IMR-90 (cell line): ENCODE data around the gene MRPS35. TPM values are rescaled to one million over a fixed set of nuclear protein-coding genes. Genes with fewer than 3 reads are reported as not detected.
A peak's percentile ranks its signal among the peaks of the same experiment; 100 is the strongest.

ENCODE experiments used
- ATAC-seq: fragments of 200-7000 bp; cut with Tn5 transposase; 2 replicates; pipeline ENCODE4 v1.9.1; 2020; ENCODE audit warnings: low read depth, mild to moderate bottlenecking, moderate library complexity
- BruUV-seq: library from RNA; stranded (reverse); fragments of 400-500 nt; replicated peaks from 2 replicates; lab custom pipeline; 2021; lab: Mats Ljungman, UMichigan
- CTCF ChIA-PET: fragments of 300-600 bp; formaldehyde crosslinking; extraction: SDS; loops from one replicate; lab custom pipeline; 2021; ENCODE audit warnings: antibody characterized with exemption; lab: Yijun Ruan, JAX
- POLR2A ChIA-PET: fragments of 300-600 bp; sonication (Branson Sonifier 250); formaldehyde crosslinking; loops from one replicate; lab custom pipeline; 2022; ENCODE audit warnings: antibody characterized with exemption; ENCODE audit not compliant: unreplicated experiment; lab: Charles Lee
- DNase-seq: peaks from one replicate; pipeline ENCODE4 v3.0.0; 2013
- H2AFZ ChIP-seq: replicated peaks from 2 replicates; pipeline ENCODE3; 2013; ENCODE audit warnings: low read length, mild to moderate bottlenecking; ENCODE audit not compliant: poor library complexity
- H2AK5ac ChIP-seq: 2 replicates; pipeline ENCODE4 v1.6.1; 2013; ENCODE audit warnings: low read depth, low read length, inconsistent platforms
- H2AK9ac ChIP-seq: replicated peaks from 2 replicates; pipeline ENCODE3; 2013; ENCODE audit warnings: mild to moderate bottlenecking, low read depth, low read length, moderate library complexity; ENCODE audit not compliant: poor library complexity
- H2BK120ac ChIP-seq: 2 replicates; pipeline ENCODE4 v1.6.1; 2013; ENCODE audit warnings: low read depth, low read length, inconsistent platforms
- H2BK15ac ChIP-seq: 3 replicates; pipeline ENCODE4 v1.6.1; 2013; ENCODE audit warnings: low read depth, low read length, inconsistent platforms
- H2BK20ac ChIP-seq: 2 replicates; pipeline ENCODE4 v1.6.1; 2013; ENCODE audit warnings: low read depth, mild to moderate bottlenecking, inconsistent platforms, low read length, moderate library complexity
- H2BK5ac ChIP-seq: 2 replicates; pipeline ENCODE4 v1.6.1; 2013; ENCODE audit warnings: mild to moderate bottlenecking, low read depth, low read length, inconsistent platforms; ENCODE audit not compliant: poor library complexity, severe bottlenecking
- H3K14ac ChIP-seq: replicated peaks from 2 replicates; pipeline ENCODE4 v1.6.1; 2013; ENCODE audit warnings: low read depth, low read length, inconsistent platforms
- H3K18ac ChIP-seq: 2 replicates; pipeline ENCODE4 v1.6.1; 2013; ENCODE audit warnings: low read depth, low read length, control low read depth
- H3K23ac ChIP-seq: 2 replicates; pipeline ENCODE4 v1.6.1; 2013; ENCODE audit warnings: low read depth, low read length, inconsistent platforms
- H3K27ac ChIP-seq: 2 replicates; pipeline ENCODE4 v1.5.1; 2013; ENCODE audit warnings: mild to moderate bottlenecking, control low read depth, low read length; ENCODE audit not compliant: insufficient read depth
- H3K27me3 ChIP-seq: 2 replicates; pipeline ENCODE4 v1.6.1; 2013; ENCODE audit warnings: low read length; ENCODE audit not compliant: control insufficient read depth, insufficient read depth
- H3K36me3 ChIP-seq: 2 replicates; pipeline ENCODE4 v1.6.1; 2013; ENCODE audit warnings: low read length, mixed read lengths; ENCODE audit not compliant: control insufficient read depth, insufficient read depth
- H3K4ac ChIP-seq: 2 replicates; pipeline ENCODE4 v1.6.1; 2013; ENCODE audit warnings: low read depth, low read length, inconsistent platforms
- H3K4me1 ChIP-seq: 2 replicates; pipeline ENCODE4 v1.6.1; 2013; ENCODE audit warnings: low read length, mixed read lengths; ENCODE audit not compliant: control insufficient read depth, insufficient read depth
- H3K4me2 ChIP-seq: 2 replicates; pipeline ENCODE4 v1.6.1; 2013; ENCODE audit warnings: low read depth, mild to moderate bottlenecking, control low read depth, low read length, moderate library complexity
- H3K4me3 ChIP-seq: 2 replicates; pipeline ENCODE4 v1.5.1; 2013; ENCODE audit warnings: low read depth, mild to moderate bottlenecking, control low read depth, low read length, moderate library complexity; ENCODE audit not compliant: insufficient read depth
- H3K56ac ChIP-seq: 2 replicates; pipeline ENCODE4 v1.6.1; 2013; ENCODE audit warnings: low read length, inconsistent platforms; ENCODE audit not compliant: insufficient read depth; ENCODE audit errors: extremely low read depth
- H3K79me1 ChIP-seq, 2 experiments: 2 replicates each; pipeline ENCODE4 v1.6.1; 2013; ENCODE audit warnings: low read length in 2 of 2, inconsistent platforms in 1 of 2, low read depth in 1 of 2
- H3K9ac ChIP-seq: 2 replicates; pipeline ENCODE4 v1.6.1; 2013; ENCODE audit warnings: low read depth, low read length, control low read depth
- H3K9me1 ChIP-seq: 2 replicates; pipeline ENCODE4 v1.6.1; 2013; ENCODE audit warnings: low read length, inconsistent platforms; ENCODE audit not compliant: insufficient read depth
- H3K9me3 ChIP-seq: 2 replicates; pipeline ENCODE4 v1.6.1; 2013; ENCODE audit warnings: low read length; ENCODE audit not compliant: control insufficient read depth, insufficient read depth
- H4K20me1 ChIP-seq: 2 replicates; pipeline ENCODE4 v1.6.1; 2013; ENCODE audit warnings: low read length, inconsistent platforms; ENCODE audit not compliant: insufficient read depth
- H4K5ac ChIP-seq: 2 replicates; pipeline ENCODE4 v1.6.1; 2013; ENCODE audit warnings: mild to moderate bottlenecking, low read depth, low read length, control low read depth
- H4K8ac ChIP-seq, 2 experiments: 2 replicates each; pipeline ENCODE4 v1.6.1; 2013; ENCODE audit warnings: low read depth in 2 of 2, low read length in 2 of 2, control low read depth in 1 of 2, inconsistent platforms in 1 of 2
- H4K91ac ChIP-seq: 2 replicates; pipeline ENCODE4 v1.6.1; 2013; ENCODE audit warnings: low read depth, low read length, inconsistent platforms; ENCODE audit not compliant: insufficient read depth
- BHLHE40 ChIP-seq: fragments of 150-350 bp; IDR thresholded peaks from 2 replicates; pipeline ENCODE4 v1.6.1; 2016; ENCODE audit warnings: mild to moderate bottlenecking, low read depth, low read length
- CEBPB ChIP-seq: IDR thresholded peaks from 2 replicates; pipeline ENCODE4 v1.6.1; 2012; ENCODE audit warnings: low read depth, low read length, improper control_type of control experiment
- CHD1 ChIP-seq: IDR thresholded peaks from 2 replicates; pipeline ENCODE4 v1.6.1; 2012; ENCODE audit warnings: low read depth, low read length, improper control_type of control experiment
- FOS ChIP-seq: fragments of 150-350 bp; IDR thresholded peaks from 2 replicates; pipeline ENCODE4 v1.6.1; 2016; ENCODE audit warnings: low read depth, low read length
- MAFK ChIP-seq: IDR thresholded peaks from 2 replicates; pipeline ENCODE4 v1.6.1; 2012; ENCODE audit warnings: low read depth, low read length, improper control_type of control experiment
- MAZ ChIP-seq: IDR thresholded peaks from 2 replicates; pipeline ENCODE4 v1.6.1; 2012; ENCODE audit warnings: low read depth, mild to moderate bottlenecking, low read length, improper control_type of control experiment, moderate library complexity, borderline replicate concordance
- MXI1 ChIP-seq: IDR thresholded peaks from 2 replicates; pipeline ENCODE4 v1.6.1; 2012; ENCODE audit warnings: low read depth, mild to moderate bottlenecking, low read length, moderate library complexity, borderline replicate concordance
- NFE2L2 ChIP-seq: fragments of 150-350 bp; IDR thresholded peaks from 2 replicates; pipeline ENCODE4 v1.6.1; 2016; ENCODE audit warnings: low read depth, mild to moderate bottlenecking, low read length
- POLR2A ChIP-seq: IDR thresholded peaks from 2 replicates; pipeline ENCODE4 v1.6.1; 2012; ENCODE audit warnings: mild to moderate bottlenecking, low read depth, low read length
- RAD21 ChIP-seq: IDR thresholded peaks from 2 replicates; pipeline ENCODE4 v1.6.1; 2012; ENCODE audit warnings: low read length, improper control_type of control experiment
- RCOR1 ChIP-seq: IDR thresholded peaks from 2 replicates; pipeline ENCODE4 v1.6.1; 2012; ENCODE audit warnings: mild to moderate bottlenecking, low read length, improper control_type of control experiment; ENCODE audit not compliant: insufficient replicate concordance
- RFX5 ChIP-seq: IDR thresholded peaks from 2 replicates; pipeline ENCODE4 v1.8.0; 2012; ENCODE audit warnings: low read depth, mild to moderate bottlenecking, low read length, moderate library complexity
- SMC3 ChIP-seq: fragments of 150-350 bp; IDR thresholded peaks from 2 replicates; pipeline ENCODE4 v1.6.1; 2016; ENCODE audit warnings: low read depth, mild to moderate bottlenecking, antibody characterized with exemption, low read length, moderate library complexity
- WGBS, 2 experiments: methylation state at CpG; one replicate each; pipeline versions ENCODE4 v1.1.5 to v1.1.7; 2013; ENCODE audit warnings: missing lambda C conversion rate in 2 of 2; ENCODE audit not compliant: insufficient read length in 1 of 2; ENCODE audit errors: extremely low coverage in 2 of 2; 5-methylcytosine and 5-hydroxymethylcytosine counted together
- dilution Hi-C: fragments of 300-500 bp; cut with HindIII; formaldehyde crosslinking; loops from one replicate; pipeline ENCODE4 v1.14.3; 2018; ENCODE audit warnings: low sequenced_read_pairs; ENCODE audit not compliant: unreplicated experiment
- in situ Hi-C: fragments of 300-500 bp; cut with MboI; formaldehyde crosslinking; loops from 3 replicates; pipeline ENCODE4 v1.14.3; 2019; ENCODE audit warnings: low sequenced_read_pairs, inconsistent platforms, mixed read lengths
- intact Hi-C: fragments of 100-400 bp; cut with micrococcal nuclease; formaldehyde crosslinking; loops from 2 replicates; pipeline ENCODE4 v1.10.0; 2022
- polyA plus RNA-seq, 3 experiments: library from polyadenylated mRNA; depleted of rRNA; stranded (reverse); fragments of >200 nt; gene quantifications; 2 replicates each; pipeline ENCODE4 v1.2.3, GENCODE V29; 2012; ENCODE audit warnings: low replicate concordance in 1 of 3
- total RNA-seq: library from RNA; depleted of rRNA; stranded (reverse); fragments of >200 nt; gene quantifications from 2 replicates; pipeline ENCODE4 v1.2.3, GENCODE V29; 2012
- TF ChIP-seq, protein P1 (sequence below): conservative IDR thresholded peaks from 2 replicates; pipeline ENCODE4 v1.5.1; 2012; ENCODE audit warnings: mild to moderate bottlenecking, low read depth, low read length, improper control_type of control experiment
- TF ChIP-seq, protein P2 (sequence below): fragments of 150-350 bp; IDR thresholded peaks from 2 replicates; pipeline ENCODE4 v1.6.1; 2017; ENCODE audit warnings: mild to moderate bottlenecking, antibody characterized with exemption, low read length, low read depth
- TF ChIP-seq, protein P3 (sequence below): fragments of 150-350 bp; IDR thresholded peaks from 2 replicates; pipeline ENCODE4 v1.6.1; 2016; ENCODE audit warnings: low read depth, mild to moderate bottlenecking, low read length, moderate library complexity, borderline replicate concordance

MRPS35 gene
- total and polyA plus RNA-seq, 2 of the 4 experiments (the other 2 are of a cell fraction), result 27.4 to 40.1 TPM

DNA sequence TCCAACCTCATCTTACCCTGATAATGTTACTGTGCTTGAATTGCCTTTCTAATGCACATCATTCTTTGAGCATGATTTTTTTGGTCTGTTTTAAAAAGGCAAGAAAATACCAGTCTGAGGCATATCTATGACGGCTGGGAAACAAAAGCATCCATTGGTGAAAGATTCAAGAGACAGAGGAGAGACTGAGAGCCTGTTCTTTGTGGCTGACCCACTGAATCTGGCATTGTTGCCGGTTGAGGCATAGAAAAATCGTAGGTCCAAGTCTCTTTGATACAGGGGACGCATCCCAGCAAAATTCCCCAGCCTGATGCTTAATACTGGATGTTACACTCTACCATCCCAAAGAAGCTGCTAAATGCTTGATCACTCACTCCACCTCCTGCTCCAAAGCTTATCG is 66.5 kb downstream of the MRPS35 start:
- Histone ChIP-seq H3K18ac (no peak overlapping the region), H3K9me3 (no peaks in the 10 kb centered on the region), H3K36me3 (0 out of 2 replicates have a peak, but pooled peaks cover 4% of the 10 kb centered on the region), H3K9me1 (peaks cover 2% of the 10 kb centered on the region), H4K8ac (no peak overlapping the region), H3K4me2 (no peak overlapping the region), H2BK15ac (no peak overlapping the region), H3K9ac (no peak overlapping the region), H3K56ac (no peak overlapping the region), H4K5ac (no peak overlapping the region), H3K4me1 (peaks cover 17% of the 10 kb centered on the region), H3K14ac (no peak overlapping the region), H2AK5ac (0 out of 2 replicates have a peak overlapping the region, but pooled peaks have one; percentile 36), H2BK5ac (no peak overlapping the region), H2BK120ac (no peak overlapping the region), H3K27ac (no peak overlapping the region), H3K4me3 (no peak overlapping the region), H4K91ac (no peak overlapping the region), H3K23ac (no peak overlapping the region), H2BK20ac (no peak overlapping the region), H2AFZ (no peak overlapping the region), H3K4ac (no peak overlapping the region), H3K27me3 (no peaks in the 10 kb centered on the region), H2AK9ac (no peak overlapping the region), H4K20me1 (no peaks in the 10 kb centered on the region), H3K79me1 (peaks cover 4 to 26% of the 10 kb centered on the region in 2 experiments; a peak in 2 of 4 replicates)
- ATAC-seq (no peak), DNase-seq (no peak)
- TF ChIP-seq CEBPB, result no peak
- TF ChIP-seq, protein P1, sequence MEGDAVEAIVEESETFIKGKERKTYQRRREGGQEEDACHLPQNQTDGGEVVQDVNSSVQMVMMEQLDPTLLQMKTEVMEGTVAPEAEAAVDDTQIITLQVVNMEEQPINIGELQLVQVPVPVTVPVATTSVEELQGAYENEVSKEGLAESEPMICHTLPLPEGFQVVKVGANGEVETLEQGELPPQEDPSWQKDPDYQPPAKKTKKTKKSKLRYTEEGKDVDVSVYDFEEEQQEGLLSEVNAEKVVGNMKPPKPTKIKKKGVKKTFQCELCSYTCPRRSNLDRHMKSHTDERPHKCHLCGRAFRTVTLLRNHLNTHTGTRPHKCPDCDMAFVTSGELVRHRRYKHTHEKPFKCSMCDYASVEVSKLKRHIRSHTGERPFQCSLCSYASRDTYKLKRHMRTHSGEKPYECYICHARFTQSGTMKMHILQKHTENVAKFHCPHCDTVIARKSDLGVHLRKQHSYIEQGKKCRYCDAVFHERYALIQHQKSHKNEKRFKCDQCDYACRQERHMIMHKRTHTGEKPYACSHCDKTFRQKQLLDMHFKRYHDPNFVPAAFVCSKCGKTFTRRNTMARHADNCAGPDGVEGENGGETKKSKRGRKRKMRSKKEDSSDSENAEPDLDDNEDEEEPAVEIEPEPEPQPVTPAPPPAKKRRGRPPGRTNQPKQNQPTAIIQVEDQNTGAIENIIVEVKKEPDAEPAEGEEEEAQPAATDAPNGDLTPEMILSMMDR, result no peak
- TF ChIP-seq, protein P2, sequence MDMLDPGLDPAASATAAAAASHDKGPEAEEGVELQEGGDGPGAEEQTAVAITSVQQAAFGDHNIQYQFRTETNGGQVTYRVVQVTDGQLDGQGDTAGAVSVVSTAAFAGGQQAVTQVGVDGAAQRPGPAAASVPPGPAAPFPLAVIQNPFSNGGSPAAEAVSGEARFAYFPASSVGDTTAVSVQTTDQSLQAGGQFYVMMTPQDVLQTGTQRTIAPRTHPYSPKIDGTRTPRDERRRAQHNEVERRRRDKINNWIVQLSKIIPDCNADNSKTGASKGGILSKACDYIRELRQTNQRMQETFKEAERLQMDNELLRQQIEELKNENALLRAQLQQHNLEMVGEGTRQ, result no peak
- no peak for TF ChIP-seq FOS
- no peak for TF ChIP-seq BHLHE40
- TF ChIP-seq RCOR1, result no peak
- TF ChIP-seq, protein P3, sequence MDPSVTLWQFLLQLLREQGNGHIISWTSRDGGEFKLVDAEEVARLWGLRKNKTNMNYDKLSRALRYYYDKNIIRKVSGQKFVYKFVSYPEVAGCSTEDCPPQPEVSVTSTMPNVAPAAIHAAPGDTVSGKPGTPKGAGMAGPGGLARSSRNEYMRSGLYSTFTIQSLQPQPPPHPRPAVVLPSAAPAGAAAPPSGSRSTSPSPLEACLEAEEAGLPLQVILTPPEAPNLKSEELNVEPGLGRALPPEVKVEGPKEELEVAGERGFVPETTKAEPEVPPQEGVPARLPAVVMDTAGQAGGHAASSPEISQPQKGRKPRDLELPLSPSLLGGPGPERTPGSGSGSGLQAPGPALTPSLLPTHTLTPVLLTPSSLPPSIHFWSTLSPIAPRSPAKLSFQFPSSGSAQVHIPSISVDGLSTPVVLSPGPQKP, result no peak
- TF ChIP-seq MAFK, result no peak
- no peak for TF ChIP-seq POLR2A
- TF ChIP-seq NFE2L2, result no peak
- TF ChIP-seq RFX5, result no peak
- no peak for TF ChIP-seq SMC3
- TF ChIP-seq CHD1, result no peak
- TF ChIP-seq MXI1, result no peak
- TF ChIP-seq RAD21, result no peak
- TF ChIP-seq MAZ, result no peak
- in situ Hi-C loops (no loop called here), intact Hi-C loops (no loop called here), dilution Hi-C loops (no loop called here)
- no TSS peak for BruUV-seq
- ChIA-PET CTCF (no interaction called here), POLR2A (interaction anchor here (0.7 kb wide), 1 partner anchor 18 kb away, joined by 3 read pairs; no protein-coding TSS in a partner anchor)
- WGBS, 2 experiments, result 88% methylated on average over 3 of the region's 5 CpGs; no CpG with 5 or more reads in 1 of the 2 experiments
